GM12874 (cell line): ENCODE data around the gene PLCB2.
A peak's percentile ranks its signal among the peaks of the same experiment; 100 is the strongest.

Experiments used
- TF ChIP-seq, protein P1 (sequence below): IDR thresholded peaks from 2 replicates; pipeline ENCODE4 v1.5.1; 2011; ENCODE audit warnings: low read depth, mild to moderate bottlenecking, control low read depth, low read length, moderate library complexity; ENCODE audit not compliant: insufficient read depth

PLCB2 gene

GRCh38 chr15:40307421-40308211, at the start of gene PLCB2:
PLCB2 (minus strand) TSS chr15:40307935; CDS start chr15:40307672, 263 bp downstream.
- TF ChIP-seq, protein P1, sequence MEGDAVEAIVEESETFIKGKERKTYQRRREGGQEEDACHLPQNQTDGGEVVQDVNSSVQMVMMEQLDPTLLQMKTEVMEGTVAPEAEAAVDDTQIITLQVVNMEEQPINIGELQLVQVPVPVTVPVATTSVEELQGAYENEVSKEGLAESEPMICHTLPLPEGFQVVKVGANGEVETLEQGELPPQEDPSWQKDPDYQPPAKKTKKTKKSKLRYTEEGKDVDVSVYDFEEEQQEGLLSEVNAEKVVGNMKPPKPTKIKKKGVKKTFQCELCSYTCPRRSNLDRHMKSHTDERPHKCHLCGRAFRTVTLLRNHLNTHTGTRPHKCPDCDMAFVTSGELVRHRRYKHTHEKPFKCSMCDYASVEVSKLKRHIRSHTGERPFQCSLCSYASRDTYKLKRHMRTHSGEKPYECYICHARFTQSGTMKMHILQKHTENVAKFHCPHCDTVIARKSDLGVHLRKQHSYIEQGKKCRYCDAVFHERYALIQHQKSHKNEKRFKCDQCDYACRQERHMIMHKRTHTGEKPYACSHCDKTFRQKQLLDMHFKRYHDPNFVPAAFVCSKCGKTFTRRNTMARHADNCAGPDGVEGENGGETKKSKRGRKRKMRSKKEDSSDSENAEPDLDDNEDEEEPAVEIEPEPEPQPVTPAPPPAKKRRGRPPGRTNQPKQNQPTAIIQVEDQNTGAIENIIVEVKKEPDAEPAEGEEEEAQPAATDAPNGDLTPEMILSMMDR: peak; percentile 70

- TF ChIP-seq, protein P1: no peak
These were observed 49.5 kb upstream of the PLCB2 start for GRCh38 chr15:40357246-40357645.

- TF ChIP-seq, protein P1: no peak
These were observed 48.3 kb upstream of the PLCB2 start for GRCh38 chr15:40355976-40356585.

GRCh38 chr15:40354408-40355171, 46.9 kb upstream of the PLCB2 start:
- TF ChIP-seq, protein P1: peak; percentile 43; the same call in 1 of the 2 replicates

DNA sequence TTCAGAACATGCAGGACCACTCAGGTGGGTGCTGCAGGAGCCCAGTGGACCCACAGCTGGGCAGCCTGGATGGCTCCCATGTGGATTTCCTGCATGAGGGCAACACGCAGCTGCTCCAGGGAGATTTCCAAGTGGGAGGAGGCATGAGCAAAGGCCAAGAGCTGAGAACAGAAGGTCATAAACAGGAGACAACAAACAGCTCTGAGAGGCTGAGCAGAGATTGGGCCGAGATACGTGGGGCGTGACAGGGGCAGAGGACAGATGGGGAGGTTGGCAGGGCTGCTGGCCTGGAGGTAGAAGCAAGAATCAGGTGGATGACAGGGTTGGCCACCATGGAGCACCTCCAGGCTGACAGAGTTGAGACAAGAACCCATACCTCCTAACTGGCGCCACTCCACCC, 46.0 kb upstream of the PLCB2 start:
- TF ChIP-seq, protein P1: no peak

DNA sequence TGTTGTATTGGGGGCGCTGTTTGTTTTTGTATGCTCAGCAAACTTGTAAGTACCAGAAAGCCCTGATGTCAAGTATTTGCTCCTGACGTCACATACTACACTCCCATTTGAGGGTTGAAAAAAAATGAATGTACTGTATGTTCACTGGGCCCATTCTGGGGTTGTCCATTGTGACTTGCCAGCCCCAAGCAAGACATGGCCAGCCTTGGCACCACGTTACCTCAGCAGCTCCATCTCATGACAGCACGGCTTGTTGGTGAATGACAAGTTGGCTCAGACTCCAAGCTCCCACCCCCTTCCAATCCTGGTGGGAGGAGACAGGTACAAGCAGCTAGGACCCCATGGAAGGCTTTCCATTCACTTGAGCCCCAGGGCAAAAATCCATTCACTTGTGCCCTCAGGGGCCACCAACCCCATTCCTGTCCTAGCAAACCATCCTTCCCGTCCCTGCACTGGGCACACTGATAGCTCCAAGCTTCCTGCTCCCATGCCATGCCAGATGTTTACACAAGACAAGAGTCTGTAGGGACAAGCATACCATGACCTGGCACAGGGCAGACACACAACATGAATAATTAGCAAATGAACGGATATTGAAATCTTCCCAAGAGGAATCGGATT, 44.7 kb upstream of the PLCB2 start:
- TF ChIP-seq, protein P1: no peak

DNA sequence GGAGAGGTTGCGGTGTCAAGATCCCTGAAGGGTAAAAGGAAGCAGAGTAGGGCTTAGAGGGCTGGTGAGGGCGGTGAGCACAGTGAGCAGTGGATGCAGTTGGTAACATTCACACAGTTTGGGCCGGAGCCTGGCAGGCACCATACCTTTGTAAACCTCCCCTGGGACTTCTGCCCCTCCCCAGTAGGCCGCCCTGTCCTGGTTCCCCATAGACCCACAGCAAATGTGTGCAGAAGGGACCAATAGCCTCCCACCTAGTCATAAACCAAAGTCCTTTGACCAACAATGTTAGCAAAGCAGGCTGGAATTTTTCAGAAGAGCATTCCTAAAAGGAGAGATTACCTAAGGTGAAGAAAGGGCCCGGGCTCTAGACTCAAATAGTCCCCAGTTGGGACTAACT, 41.4 kb upstream of the PLCB2 start:
- TF ChIP-seq, protein P1: no peak
